ENCODE measurements around the gene TNIP1.

DNA sequence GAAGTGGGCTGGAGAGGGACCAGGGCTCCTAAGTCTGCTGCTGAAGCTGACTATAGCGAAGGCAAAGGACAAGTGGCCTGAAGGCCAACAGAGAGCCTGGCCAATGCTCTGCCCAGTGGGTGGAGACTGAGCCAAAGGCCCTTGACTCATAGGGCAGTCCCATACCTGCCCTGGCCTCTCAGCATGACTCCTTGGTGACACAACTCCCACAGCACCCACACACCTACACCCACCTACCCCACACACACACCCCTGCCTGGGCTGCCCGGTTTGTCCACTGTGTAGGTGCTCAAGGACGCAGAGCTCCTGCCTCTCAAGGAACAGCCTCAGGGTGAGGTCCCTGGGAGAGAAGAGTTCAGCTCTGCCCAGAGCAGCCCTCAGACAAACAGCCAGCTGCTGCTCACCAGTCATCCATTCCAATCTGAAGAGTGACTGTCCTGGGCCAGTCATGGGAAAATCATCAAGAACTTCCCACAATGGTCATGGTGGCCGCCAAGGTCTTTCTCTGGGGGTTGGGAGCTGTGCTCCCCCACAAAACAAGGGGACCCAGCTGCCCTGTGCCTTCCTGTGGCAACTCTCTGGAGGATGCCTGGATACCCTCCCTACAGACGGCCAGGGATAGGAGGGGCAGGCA, 5.0 kb downstream of the TNIP1 start:
- no peak for TF ChIP-seq EZH2 (IDR thresholded peaks at IDR 0.05; ENCODE audit: low read depth)
- no peak for TF ChIP-seq CTCF (conservative IDR thresholded peaks at IDR 0.05)
